ENCODE data around the gene GGT5. TPM values are rescaled to one million over a fixed set of nuclear protein-coding genes. Genes with fewer than 3 reads are reported as not detected.
"Not testable (repeated sequence)": the region's sequence is repeated elsewhere in the genome, so short reads cannot be mapped to it uniquely, and the experiment has no call there.

The GGT5 gene
- total RNA-seq, result 100 to 1,000 TPM in 1 of 4 donors, 10 to 100 TPM in 3; 35.8 to 156 (median 83.7) TPM

GRCh38 chr22:24245030-24245431, at the start of gene GGT5:
Gene GGT5, minus strand, starts transcription at chr22:24245082. Its CDS starts 357 bp downstream, at chr22:24244725.
- not testable (repeated sequence) for H3K36me3 ChIP-seq, H3K27me3 ChIP-seq, H3K9me3 ChIP-seq
- DNase-seq (ENCODE audit: low spot score in 2 of 2), result peak in 1 of 2 donors; percentile 31
- Histone ChIP-seq H3K27ac (peak within 1 kb of the TSS; percentile 61 to 87 (median 80)), H3K4me3 (peak within 1 kb of the TSS; percentile 13 to 48 (median 14)), H3K4me1 (peaks cover 0 to 55% (median 38%) of the 10 kb centered on the region in 4 donors)
- WGBS, 2 donors, result 20 to 51% methylated on average over 8 to 9 of the region's 12 CpGs

- TF ChIP-seq EP300 (IDR thresholded peaks at IDR 0.05), result peak in 1 of 2 donors; percentile 22
- peaks cover 0 to 77% (median 32%) of the 10 kb centered on the region in 4 donors for H3K4me1 ChIP-seq
- WGBS, 2 donors, result 84 to 96% methylated on average over 3 of the region's 3 CpGs
Observed at GRCh38 chr22:24292202-24292830, 47.4 kb upstream of the GGT5 start.

GRCh38 chr22:24291515-24292201, 46.8 kb upstream of the GGT5 start:
- 80 to 86% methylated on average over 3 of the region's 3 CpGs for WGBS, 2 donors
- H3K4me3 ChIP-seq, result no peak overlapping the region
- DNase-seq (ENCODE audit: low spot score in 2 of 2), result no peak
- TF ChIP-seq CTCF (IDR thresholded peaks at IDR 0.05) (no peak), POLR2A (IDR thresholded peaks at IDR 0.05) (no peak), EP300 (IDR thresholded peaks at IDR 0.05) (no peak)
- H3K36me3 ChIP-seq, result no peaks in the 10 kb centered on the region
- peak overlapping the region; percentile 22 to 92 (median 56) for H3K27ac ChIP-seq
- H3K4me1 ChIP-seq, result peaks cover 0 to 81% (median 33%) of the 10 kb centered on the region in 4 donors
- no peaks in the 10 kb centered on the region for H3K9me3 ChIP-seq
- no peaks in the 10 kb centered on the region for H3K27me3 ChIP-seq

More at GRCh38 chr22:24292202-24292830, 47.4 kb upstream of the GGT5 start:
- not testable (repeated sequence) for H3K27me3 ChIP-seq; H3K4me3 ChIP-seq; H3K36me3 ChIP-seq; H3K9me3 ChIP-seq; DNase-seq (ENCODE audit: low spot score in 2 of 2)
- peak overlapping the region in 3 of 4 donors; percentile 32 to 92 (median 81) for H3K27ac ChIP-seq

- TF ChIP-seq CTCF (IDR thresholded peaks at IDR 0.05), result no peak
- H3K36me3 ChIP-seq, result no peaks in the 10 kb centered on the region
- H3K4me1 ChIP-seq, result peaks cover 0 to 82% (median 40%) of the 10 kb centered on the region in 4 donors
- no peak for DNase-seq (ENCODE audit: low spot score in 2 of 2)
- H3K27ac ChIP-seq, result peak overlapping the region in 2 of 4 donors; percentile 81 to 92
- H3K9me3 ChIP-seq, result no peaks in the 10 kb centered on the region
- H3K4me3 ChIP-seq, result no peak overlapping the region
- H3K27me3 ChIP-seq, result no peaks in the 10 kb centered on the region
Observed at GRCh38 chr22:24290459-24290858, 45.6 kb upstream of the GGT5 start.

- H3K27ac ChIP-seq, result peak overlapping the region; percentile 20 to 92 (median 65)
- 17 to 21% methylated on average over 4 of the region's 4 CpGs for WGBS, 2 donors
- no peaks in the 10 kb centered on the region for H3K27me3 ChIP-seq
- DNase-seq (ENCODE audit: low spot score in 2 of 2), result no peak
- no peaks in the 10 kb centered on the region for H3K9me3 ChIP-seq
- no peak overlapping the region for H3K4me3 ChIP-seq
- TF ChIP-seq POLR2A (IDR thresholded peaks at IDR 0.05), result no peak
- H3K36me3 ChIP-seq, result no peaks in the 10 kb centered on the region
- peaks cover 0 to 87% (median 46%) of the 10 kb centered on the region in 4 donors for H3K4me1 ChIP-seq
Observed at GRCh38 chr22:24289741-24290163, 44.9 kb upstream of the GGT5 start.

GRCh38 chr22:24289114-24289513, 44.2 kb upstream of the GGT5 start:
- no peak for DNase-seq (ENCODE audit: low spot score in 2 of 2)
- Histone ChIP-seq H3K9me3 (no peaks in the 10 kb centered on the region), H3K27me3 (no peaks in the 10 kb centered on the region), H3K4me1 (peaks cover 0 to 85% (median 48%) of the 10 kb centered on the region in 4 donors), H3K36me3 (no peaks in the 10 kb centered on the region), H3K27ac (peak overlapping the region in 3 of 4 donors; percentile 49 to 92 (median 81)), H3K4me3 (no peak overlapping the region)
- WGBS, 2 donors, result 13 to 15% methylated on average over 4 of the region's 4 CpGs
- TF ChIP-seq CTCF (IDR thresholded peaks at IDR 0.05) (no peak), POLR2A (IDR thresholded peaks at IDR 0.05) (no peak), EP300 (IDR thresholded peaks at IDR 0.05) (peak in 1 of 2 donors; percentile 58)

- not testable (repeated sequence) for H3K9me3 ChIP-seq; H3K4me3 ChIP-seq; DNase-seq (ENCODE audit: low spot score in 2 of 2); H3K27me3 ChIP-seq; H3K36me3 ChIP-seq
- peaks cover 0 to 79% (median 48%) of the 10 kb centered on the region in 4 donors for H3K4me1 ChIP-seq
- peak overlapping the region in 2 of 4 donors; percentile 49 to 92 for H3K27ac ChIP-seq
- 62 to 65% methylated on average over 5 to 6 of the region's 6 CpGs for WGBS, 2 donors
Observed at GRCh38 chr22:24287801-24288200, 42.9 kb upstream of the GGT5 start.

- H3K36me3 ChIP-seq; H3K27me3 ChIP-seq; H3K9me3 ChIP-seq; H3K4me3 ChIP-seq; DNase-seq (ENCODE audit: low spot score in 2 of 2): not testable (repeated sequence)
- peaks cover 0 to 75% (median 47%) of the 10 kb centered on the region in 4 donors for H3K4me1 ChIP-seq
- 83 to 86% methylated on average over 1 to 5 of the region's 9 CpGs for WGBS, 2 donors
- H3K27ac ChIP-seq, result peak overlapping the region in 2 of 4 donors; percentile 49 to 92
Observed at GRCh38 chr22:24287212-24287611, 42.3 kb upstream of the GGT5 start.

Measured in tibial nerve (tissue), 4 donors.